ENCODE data around the gene CDYL.

Gene CDYL

DNA sequence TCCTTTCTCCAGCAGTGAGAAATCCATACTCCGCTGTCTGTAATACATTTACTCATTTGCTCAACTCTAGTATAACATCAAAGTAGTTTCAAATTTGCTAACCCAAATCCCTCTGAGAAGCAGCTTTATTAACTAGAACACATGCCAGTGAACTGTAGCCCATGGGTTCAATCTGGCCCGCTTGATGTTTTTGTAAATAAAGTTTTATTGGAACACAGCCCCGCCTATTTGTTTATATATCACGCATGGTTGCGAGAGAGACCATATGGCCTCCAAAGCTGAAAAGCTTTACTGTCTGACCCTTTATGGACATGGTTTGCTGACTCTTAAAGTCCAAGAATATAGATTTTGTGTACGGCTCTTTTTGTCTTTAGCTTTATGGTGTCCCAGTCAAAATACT is 32.2 kb downstream of the CDYL start:
- Histone ChIP-seq H3K79me2 (ENCODE audit: control insufficient read depth, low read length) (peaks cover 97% of the 10 kb centered on the region), H3K36me3 (ENCODE audit: control insufficient read depth, low read length) (no peaks in the 10 kb centered on the region), H3K4me1 (ENCODE audit: control insufficient read depth, low read length) (peaks cover 16% of the 10 kb centered on the region), H3K9me3 (ENCODE audit: control insufficient read depth, insufficient read depth, low read length) (peaks cover 7% of the 10 kb centered on the region; the same call in 1 of the 2 replicates), H4K20me1 (ENCODE audit: control insufficient read depth, insufficient read depth, low read depth, low read length) (peaks cover 7% of the 10 kb centered on the region; the same call in 1 of the 2 replicates), H3K9me2 (replicated peaks; ENCODE audit: control insufficient read depth, low read length) (no peaks in the 10 kb centered on the region), H3K4me2 (ENCODE audit: low read length) (no peak overlapping the region), H3K27ac (ENCODE audit: low read depth, low read length) (no peak overlapping the region), H3K4me3 (ENCODE audit: low read length) (no peak overlapping the region), H3K27me3 (ENCODE audit: control insufficient read depth, low read length) (no peaks in the 10 kb centered on the region), H3F3A (ENCODE audit: control insufficient read depth, insufficient read depth) (no peaks in the 10 kb centered on the region)
- TF ChIP-seq, protein P1, sequence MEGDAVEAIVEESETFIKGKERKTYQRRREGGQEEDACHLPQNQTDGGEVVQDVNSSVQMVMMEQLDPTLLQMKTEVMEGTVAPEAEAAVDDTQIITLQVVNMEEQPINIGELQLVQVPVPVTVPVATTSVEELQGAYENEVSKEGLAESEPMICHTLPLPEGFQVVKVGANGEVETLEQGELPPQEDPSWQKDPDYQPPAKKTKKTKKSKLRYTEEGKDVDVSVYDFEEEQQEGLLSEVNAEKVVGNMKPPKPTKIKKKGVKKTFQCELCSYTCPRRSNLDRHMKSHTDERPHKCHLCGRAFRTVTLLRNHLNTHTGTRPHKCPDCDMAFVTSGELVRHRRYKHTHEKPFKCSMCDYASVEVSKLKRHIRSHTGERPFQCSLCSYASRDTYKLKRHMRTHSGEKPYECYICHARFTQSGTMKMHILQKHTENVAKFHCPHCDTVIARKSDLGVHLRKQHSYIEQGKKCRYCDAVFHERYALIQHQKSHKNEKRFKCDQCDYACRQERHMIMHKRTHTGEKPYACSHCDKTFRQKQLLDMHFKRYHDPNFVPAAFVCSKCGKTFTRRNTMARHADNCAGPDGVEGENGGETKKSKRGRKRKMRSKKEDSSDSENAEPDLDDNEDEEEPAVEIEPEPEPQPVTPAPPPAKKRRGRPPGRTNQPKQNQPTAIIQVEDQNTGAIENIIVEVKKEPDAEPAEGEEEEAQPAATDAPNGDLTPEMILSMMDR (IDR thresholded peaks at IDR 0.05; ENCODE audit: low read depth, low read length, poor library complexity, severe bottlenecking): no peak
- TF ChIP-seq EZH2phosphoT487 (IDR thresholded peaks at IDR 0.05; ENCODE audit: borderline replicate concordance, low read length): no peak

DNA sequence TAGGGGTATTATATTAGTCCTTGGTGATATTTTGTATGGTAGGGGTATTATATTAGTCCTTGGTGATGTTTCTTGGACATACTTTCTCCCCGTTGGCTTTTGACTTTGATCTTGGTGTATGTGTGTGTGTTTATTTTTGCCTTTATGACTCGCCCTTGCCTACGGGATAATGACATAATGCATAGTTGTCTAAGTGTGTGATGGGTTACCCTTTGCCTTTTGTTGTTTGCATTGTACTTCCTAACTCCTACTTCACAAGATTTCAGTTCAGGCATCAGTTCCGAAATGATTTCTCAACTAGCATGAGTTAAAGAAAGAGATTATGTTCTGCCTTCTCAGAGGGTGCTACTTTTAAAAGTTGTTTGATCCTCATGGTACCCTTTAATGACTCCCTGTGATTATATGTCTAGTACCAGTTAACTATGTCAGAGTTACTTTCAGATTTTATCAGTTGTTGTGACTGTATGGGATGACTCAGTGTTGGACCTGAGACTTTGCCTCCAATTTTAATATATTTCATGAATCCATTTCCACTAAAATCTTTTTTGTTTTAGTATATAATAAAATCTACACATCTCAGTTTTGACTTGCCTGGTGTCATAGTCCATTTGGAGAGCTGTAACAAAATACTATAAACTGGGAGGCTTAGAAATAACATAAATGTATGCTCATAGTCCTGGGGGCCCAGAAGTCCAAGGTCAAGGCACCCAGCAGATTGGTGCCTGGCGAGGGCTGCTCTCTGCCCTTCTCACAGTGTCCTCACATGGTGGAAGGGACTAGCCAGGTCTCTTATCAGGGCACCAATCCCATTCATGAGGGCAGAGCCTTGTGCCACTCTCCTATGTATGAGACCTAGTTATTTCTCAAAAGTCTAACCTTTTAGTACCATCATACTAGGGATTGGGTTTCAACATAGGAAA is 34.1 kb downstream of the CDYL start:
- TF ChIP-seq EZH2phosphoT487 (IDR thresholded peaks at IDR 0.05; ENCODE audit: borderline replicate concordance, low read length): no peak
- TF ChIP-seq, protein P1 (IDR thresholded peaks at IDR 0.05; ENCODE audit: low read depth, low read length, poor library complexity, severe bottlenecking): no peak
- Histone ChIP-seq H3K4me1 (ENCODE audit: control insufficient read depth, low read length) (peaks cover 27% of the 10 kb centered on the region), H3K79me2 (ENCODE audit: control insufficient read depth, low read length) (peaks cover 97% of the 10 kb centered on the region), H3K27ac (ENCODE audit: low read depth, low read length) (no peak overlapping the region), H3K9me3 (ENCODE audit: control insufficient read depth, insufficient read depth, low read length) (peaks cover 7% of the 10 kb centered on the region; the same call in 1 of the 2 replicates), H4K20me1 (ENCODE audit: control insufficient read depth, insufficient read depth, low read depth, low read length) (peaks cover 12% of the 10 kb centered on the region; the same call in 1 of the 2 replicates), H3K36me3 (ENCODE audit: control insufficient read depth, low read length) (no peaks in the 10 kb centered on the region), H3K27me3 (ENCODE audit: control insufficient read depth, low read length) (no peaks in the 10 kb centered on the region), H3K9me2 (replicated peaks; ENCODE audit: control insufficient read depth, low read length) (no peaks in the 10 kb centered on the region), H3F3A (ENCODE audit: control insufficient read depth, insufficient read depth) (no peaks in the 10 kb centered on the region), H3K4me3 (ENCODE audit: low read length) (peak overlapping the region; percentile 13; the same call in 1 of the 2 replicates), H3K4me2 (ENCODE audit: low read length) (peak overlapping the region; percentile 42)

DNA sequence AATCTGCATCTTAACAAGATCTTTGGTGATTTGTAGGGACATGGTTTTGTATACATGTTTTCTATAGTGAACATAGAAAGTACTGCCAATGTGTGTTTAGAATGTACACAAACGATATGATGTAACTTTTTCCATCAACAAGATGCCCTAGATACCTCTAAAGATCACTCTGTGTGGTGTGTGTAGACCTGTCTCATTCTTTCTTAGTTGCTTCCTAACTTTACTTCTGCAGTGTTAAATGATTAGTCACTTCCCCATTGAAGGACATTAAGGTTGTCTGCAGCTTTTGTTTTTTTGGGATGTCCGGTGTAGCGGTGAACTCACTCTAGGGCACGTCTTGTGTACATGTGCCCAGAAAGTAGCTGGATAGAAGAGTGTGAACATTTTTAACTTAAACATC is 35.9 kb downstream of the CDYL start:
- H3K36me3 ChIP-seq (ENCODE audit: control insufficient read depth, low read length): no peaks in the 10 kb centered on the region
- H4K20me1 ChIP-seq (ENCODE audit: control insufficient read depth, insufficient read depth, low read depth, low read length): peaks cover 12% of the 10 kb centered on the region; the same call in 1 of the 2 replicates
- H3K4me2 ChIP-seq (ENCODE audit: low read length): no peak overlapping the region
- H3K9me2 ChIP-seq (replicated peaks; ENCODE audit: control insufficient read depth, low read length): no peaks in the 10 kb centered on the region
- H3K4me1 ChIP-seq (ENCODE audit: control insufficient read depth, low read length): peaks cover 27% of the 10 kb centered on the region
- TF ChIP-seq, protein P1 (IDR thresholded peaks at IDR 0.05; ENCODE audit: low read depth, low read length, poor library complexity, severe bottlenecking): no peak
- no peak for TF ChIP-seq EZH2phosphoT487 (IDR thresholded peaks at IDR 0.05; ENCODE audit: borderline replicate concordance, low read length)
- no peaks in the 10 kb centered on the region for H3K27me3 ChIP-seq (ENCODE audit: control insufficient read depth, low read length)
- no peak overlapping the region for H3K27ac ChIP-seq (ENCODE audit: low read depth, low read length)
- peaks cover 97% of the 10 kb centered on the region for H3K79me2 ChIP-seq (ENCODE audit: control insufficient read depth, low read length)
- no peaks in the 10 kb centered on the region for H3F3A ChIP-seq (ENCODE audit: control insufficient read depth, insufficient read depth)
- no peak overlapping the region for H3K4me3 ChIP-seq (ENCODE audit: low read length)
- H3K9me3 ChIP-seq (ENCODE audit: control insufficient read depth, insufficient read depth, low read length): peaks cover 7% of the 10 kb centered on the region; the same call in 1 of the 2 replicates

All from DOHH2 (cell line).